Measurements from ENCODE around the gene TP63.

DNA sequence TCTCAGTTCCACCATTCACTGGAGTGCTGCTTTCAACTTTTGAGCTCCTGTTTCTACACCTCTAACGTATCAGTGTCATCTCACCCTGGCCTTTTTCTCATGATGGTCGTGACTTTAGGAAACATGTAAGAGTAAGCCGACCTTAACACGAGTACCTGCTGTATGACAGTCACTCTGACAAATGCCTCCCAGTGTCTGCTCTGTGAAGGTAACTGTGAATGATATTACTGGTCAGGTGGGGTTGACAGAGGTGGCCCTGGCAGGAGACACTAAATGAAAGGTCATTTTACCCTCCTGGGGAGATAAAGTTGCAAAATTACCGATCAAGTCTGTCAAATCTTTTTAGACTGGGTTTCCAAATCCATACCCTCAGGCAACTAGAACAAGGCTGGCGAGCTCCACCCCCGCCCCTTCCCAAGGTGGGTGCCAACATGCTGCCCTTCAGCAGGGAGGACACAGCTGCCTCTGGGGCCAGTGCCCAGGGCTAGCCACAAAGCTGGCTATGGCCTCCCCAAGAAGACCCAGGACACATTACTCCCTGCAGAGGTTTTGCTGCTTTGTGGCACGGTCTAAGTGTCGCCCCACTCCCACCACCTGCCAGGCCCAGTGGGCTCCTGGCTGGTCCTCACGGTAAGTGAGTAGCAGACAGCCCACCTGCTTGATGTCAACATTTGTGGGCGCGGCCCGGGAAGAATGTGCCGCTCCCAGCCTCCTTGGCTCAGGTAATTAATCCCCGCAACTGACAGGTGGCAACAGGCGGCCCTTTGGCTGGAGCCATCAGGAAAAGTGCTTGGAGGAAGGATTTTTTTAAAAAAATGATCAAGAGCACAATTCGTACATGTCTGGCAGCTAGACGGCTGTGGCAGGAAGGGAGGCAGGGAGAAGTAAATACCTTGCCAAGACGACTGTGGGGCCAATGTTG is 211.8 kb downstream of the TP63 start:
- TF ChIP-seq POLR2A (IDR thresholded peaks at IDR 0.05) = no peak
- TF ChIP-seq, protein P1, sequence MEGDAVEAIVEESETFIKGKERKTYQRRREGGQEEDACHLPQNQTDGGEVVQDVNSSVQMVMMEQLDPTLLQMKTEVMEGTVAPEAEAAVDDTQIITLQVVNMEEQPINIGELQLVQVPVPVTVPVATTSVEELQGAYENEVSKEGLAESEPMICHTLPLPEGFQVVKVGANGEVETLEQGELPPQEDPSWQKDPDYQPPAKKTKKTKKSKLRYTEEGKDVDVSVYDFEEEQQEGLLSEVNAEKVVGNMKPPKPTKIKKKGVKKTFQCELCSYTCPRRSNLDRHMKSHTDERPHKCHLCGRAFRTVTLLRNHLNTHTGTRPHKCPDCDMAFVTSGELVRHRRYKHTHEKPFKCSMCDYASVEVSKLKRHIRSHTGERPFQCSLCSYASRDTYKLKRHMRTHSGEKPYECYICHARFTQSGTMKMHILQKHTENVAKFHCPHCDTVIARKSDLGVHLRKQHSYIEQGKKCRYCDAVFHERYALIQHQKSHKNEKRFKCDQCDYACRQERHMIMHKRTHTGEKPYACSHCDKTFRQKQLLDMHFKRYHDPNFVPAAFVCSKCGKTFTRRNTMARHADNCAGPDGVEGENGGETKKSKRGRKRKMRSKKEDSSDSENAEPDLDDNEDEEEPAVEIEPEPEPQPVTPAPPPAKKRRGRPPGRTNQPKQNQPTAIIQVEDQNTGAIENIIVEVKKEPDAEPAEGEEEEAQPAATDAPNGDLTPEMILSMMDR (IDR thresholded peaks at IDR 0.05) = no peak

All from Peyer's patch (tissue), 4 donors.